ENCODE measurements around the gene RNF182.

GRCh38 chr6:13916230-13916944 lies 8.4 kb upstream of the RNF182 start:
- TF ChIP-seq POLR2A (IDR thresholded peaks at IDR 0.05), result no peak
- TF ChIP-seq CTCF (IDR thresholded peaks at IDR 0.05), result no peak

All from transverse colon (tissue), 3 donors.